ENCODE measurements around the gene CABCOCO1. TPM values are rescaled to one million over a fixed set of nuclear protein-coding genes. Genes with fewer than 3 reads are reported as not detected.
A peak's percentile ranks its signal among the peaks of the same experiment; 100 is the strongest.

Gene CABCOCO1
- polyA plus RNA-seq, 1 of the 3 experiments (the other 2 are of a cell fraction), result 0.71 TPM

DNA sequence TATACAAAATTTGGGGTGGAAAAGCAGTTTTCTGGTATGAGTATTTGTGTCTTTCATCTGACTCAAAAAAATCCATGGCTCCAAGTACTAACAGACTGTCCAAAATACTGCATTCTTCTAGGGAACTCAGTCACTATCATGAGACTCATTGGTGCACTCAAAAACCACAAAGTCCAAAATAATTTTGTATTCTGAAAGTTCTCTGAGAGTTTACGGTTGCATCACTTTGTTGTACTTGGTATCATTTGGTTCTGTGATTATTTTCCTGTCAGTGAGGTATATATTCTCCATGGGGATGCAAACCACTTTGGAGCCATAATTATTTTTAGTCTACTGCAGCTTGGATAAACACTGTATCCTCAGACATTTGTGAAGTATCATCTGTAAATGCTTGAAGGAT is 28.0 kb upstream of the CABCOCO1 start:
- Histone ChIP-seq H4K20me1 (ENCODE audit: insufficient read depth) (no peaks in the 10 kb centered on the region), H3K9ac (no peak overlapping the region), H3K9me3 (no peaks in the 10 kb centered on the region), H3K79me2 (ENCODE audit: insufficient read depth) (no peaks in the 10 kb centered on the region), H3K4me2 (no peak overlapping the region), H3K27me3 (ENCODE audit: insufficient read depth) (no peaks in the 10 kb centered on the region), H2AFZ (ENCODE audit: low read depth) (no peak overlapping the region), H3K36me3 (replicated peaks in 1 of 2; ENCODE audit: control insufficient read depth in 1 of 2, insufficient read depth in 2 of 2, low read length in 1 of 2) (no peaks in the 10 kb centered on the region), H3K27ac (ENCODE audit: low read depth in 2 of 2, low read length in 1 of 2) (no peak overlapping the region), H3K4me3 (ENCODE audit: low read depth in 2 of 2, low read length in 1 of 2) (no peak overlapping the region), H3K4me1 (ENCODE audit: control insufficient read depth in 1 of 2, insufficient read depth in 2 of 2, low read depth in 1 of 2, low read length in 1 of 2) (peaks cover 0 to 12% of the 10 kb centered on the region in 2 experiments; a peak in 1 of 4 replicates), H3K9me2 (no peaks in the 10 kb centered on the region), H3F3A (replicated peaks; ENCODE audit: insufficient read depth) (peaks cover 12% of the 10 kb centered on the region)
- no peak for DNase-seq
- TF ChIP-seq, protein P1, sequence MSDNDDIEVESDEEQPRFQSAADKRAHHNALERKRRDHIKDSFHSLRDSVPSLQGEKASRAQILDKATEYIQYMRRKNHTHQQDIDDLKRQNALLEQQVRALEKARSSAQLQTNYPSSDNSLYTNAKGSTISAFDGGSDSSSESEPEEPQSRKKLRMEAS (IDR thresholded peaks at IDR 0.05; ENCODE audit: low read depth), result no peak
- no peak for TF ChIP-seq NFIC (IDR thresholded peaks at IDR 0.05; ENCODE audit: borderline replicate concordance)
- no peak for TF ChIP-seq EZH2phosphoT487 (IDR thresholded peaks at IDR 0.05; ENCODE audit: borderline replicate concordance, low read depth)
- TF ChIP-seq SIN3A (IDR thresholded peaks at IDR 0.05; ENCODE audit: borderline replicate concordance, low read depth, low read length), result no peak
- TF ChIP-seq, protein P2, sequence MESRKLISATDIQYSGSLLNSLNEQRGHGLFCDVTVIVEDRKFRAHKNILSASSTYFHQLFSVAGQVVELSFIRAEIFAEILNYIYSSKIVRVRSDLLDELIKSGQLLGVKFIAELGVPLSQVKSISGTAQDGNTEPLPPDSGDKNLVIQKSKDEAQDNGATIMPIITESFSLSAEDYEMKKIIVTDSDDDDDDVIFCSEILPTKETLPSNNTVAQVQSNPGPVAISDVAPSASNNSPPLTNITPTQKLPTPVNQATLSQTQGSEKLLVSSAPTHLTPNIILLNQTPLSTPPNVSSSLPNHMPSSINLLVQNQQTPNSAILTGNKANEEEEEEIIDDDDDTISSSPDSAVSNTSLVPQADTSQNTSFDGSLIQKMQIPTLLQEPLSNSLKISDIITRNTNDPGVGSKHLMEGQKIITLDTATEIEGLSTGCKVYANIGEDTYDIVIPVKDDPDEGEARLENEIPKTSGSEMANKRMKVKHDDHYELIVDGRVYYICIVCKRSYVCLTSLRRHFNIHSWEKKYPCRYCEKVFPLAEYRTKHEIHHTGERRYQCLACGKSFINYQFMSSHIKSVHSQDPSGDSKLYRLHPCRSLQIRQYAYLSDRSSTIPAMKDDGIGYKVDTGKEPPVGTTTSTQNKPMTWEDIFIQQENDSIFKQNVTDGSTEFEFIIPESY (IDR thresholded peaks at IDR 0.05; ENCODE audit: borderline replicate concordance, low read depth), result no peak
- no peak for TF ChIP-seq RXRA (IDR thresholded peaks at IDR 0.05; ENCODE audit: borderline replicate concordance, low read depth)
- ChIA-PET POLR2A (no interaction called here), CTCF (interaction anchor here (1.0 kb wide), 1 partner anchor 1327 kb away, joined by 3 read pairs; no protein-coding TSS in a partner anchor)
- 94% methylated on average over 1 of the region's 1 CpG for WGBS (ENCODE audit: low lambda C conversion rate)

DNA sequence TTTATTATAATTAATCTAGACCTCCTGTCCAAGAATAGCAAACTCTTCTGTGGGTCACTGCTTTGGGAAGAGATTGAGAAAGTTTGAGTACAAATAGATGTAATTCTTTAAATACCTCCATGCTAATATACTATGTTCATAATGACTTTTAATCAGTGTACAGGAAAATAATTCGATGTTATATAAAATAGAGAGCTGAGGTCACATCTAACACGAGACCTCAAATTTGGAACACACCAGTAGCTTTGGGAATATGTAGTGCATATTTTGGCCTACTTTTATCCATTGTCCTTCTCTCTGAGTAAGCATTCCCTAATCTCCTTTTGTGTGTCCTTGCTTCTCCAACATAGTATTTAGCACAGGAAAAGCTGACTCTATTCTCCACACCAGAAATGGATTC is 27.3 kb upstream of the CABCOCO1 start:
- Histone ChIP-seq H3K36me3 (replicated peaks in 1 of 2; ENCODE audit: control insufficient read depth in 1 of 2, insufficient read depth in 2 of 2, low read length in 1 of 2) (no peaks in the 10 kb centered on the region), H3K27ac (ENCODE audit: low read depth in 2 of 2, low read length in 1 of 2) (peak overlapping the region in 1 of 2 experiments; percentile 55; a peak in 2 of 4 replicates), H3K4me1 (ENCODE audit: control insufficient read depth in 1 of 2, insufficient read depth in 2 of 2, low read depth in 1 of 2, low read length in 1 of 2) (peaks cover 0 to 12% of the 10 kb centered on the region in 2 experiments; a peak in 1 of 4 replicates), H3K9me3 (no peaks in the 10 kb centered on the region), H3K4me2 (no peak overlapping the region), H2AFZ (ENCODE audit: low read depth) (no peak overlapping the region; the same call in 1 of the 2 replicates), H3K9me2 (no peaks in the 10 kb centered on the region), H3F3A (replicated peaks; ENCODE audit: insufficient read depth) (peaks cover 11% of the 10 kb centered on the region), H3K79me2 (ENCODE audit: insufficient read depth) (no peaks in the 10 kb centered on the region), H3K4me3 (ENCODE audit: low read depth in 2 of 2, low read length in 1 of 2) (no peak overlapping the region), H3K9ac (no peak overlapping the region), H4K20me1 (ENCODE audit: insufficient read depth) (no peaks in the 10 kb centered on the region), H3K27me3 (ENCODE audit: insufficient read depth) (no peaks in the 10 kb centered on the region)
- no peak for DNase-seq
- 82% methylated on average over 2 of the region's 2 CpGs for whole genome bisulfite sequencing (ENCODE audit: low lambda C conversion rate)
- ChIA-PET POLR2A (no interaction called here), CTCF (interaction anchor here (1.0 kb wide), 1 partner anchor 1327 kb away, joined by 3 read pairs; no protein-coding TSS in a partner anchor)
- TF ChIP-seq EP300 (IDR thresholded peaks at IDR 0.05; ENCODE audit: borderline replicate concordance in 1 of 2, low read depth in 1 of 2, low read length in 1 of 2) (no peak), JUND (IDR thresholded peaks at IDR 0.05) (no peak), GATA2 (CRISPR knock-in tag; IDR thresholded peaks at IDR 0.05) (no peak), REST (IDR thresholded peaks at IDR 0.05; ENCODE audit: low read depth, low read length) (no peak), MXI1 (IDR thresholded peaks at IDR 0.05; ENCODE audit: low read depth, low read length) (no peak), YY1 (IDR thresholded peaks at IDR 0.05; ENCODE audit: low read depth) (no peak), RFX5 (IDR thresholded peaks at IDR 0.05; ENCODE audit: low read length) (no peak)
- TF ChIP-seq, protein P1 (IDR thresholded peaks at IDR 0.05; ENCODE audit: low read depth), result no peak
